ENCODE results near the gene ENDOG.
"Not testable (repeated sequence)": the region's sequence is repeated elsewhere in the genome, so short reads cannot be mapped to it uniquely, and the experiment has no call there.

Gene ENDOG

GRCh38 chr9:128870128-128870940 is 52.0 kb downstream of the ENDOG start:
- no peak for DNase-seq

- DNase-seq, result not testable (repeated sequence)
These were observed 52.6 kb downstream of the ENDOG start for GRCh38 chr9:128870941-128871265.

Data from NCI-H2171 (cell line).